Stimulated activated CD8-positive, alpha-beta memory T cell treated with anti-CD3 and anti-CD28 coated beads, Interleukin-7, amount 100 ng/mL, for 1 hour (primary cell): ENCODE data around the gene ATP10D.

Experiments used
- DNase-seq, 2 donors: peaks; one replicate each; pipeline ENCODE4 v3.0.0-alpha.2; 2020; ENCODE audit warnings: low read depth in 2 of 2

The ATP10D gene

DNA sequence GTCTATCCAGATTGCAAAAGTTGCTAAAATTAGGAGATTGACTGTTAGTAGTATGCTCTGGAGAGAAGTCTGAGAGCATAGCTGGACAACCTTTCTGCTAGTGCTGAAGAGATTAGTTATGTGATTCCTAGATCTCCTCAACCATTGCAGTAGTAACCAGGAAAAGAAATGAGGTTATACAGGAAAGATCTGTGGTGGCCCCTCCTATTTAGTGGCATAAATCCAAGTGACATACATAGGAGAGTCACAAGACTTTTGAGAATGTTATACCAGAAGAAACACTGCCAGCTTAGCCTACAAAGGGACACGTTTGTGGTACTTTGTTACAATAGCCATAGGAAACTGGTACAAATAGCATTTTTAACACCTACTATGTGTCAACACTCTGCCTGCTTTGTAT lies 105.2 kb downstream of the ATP10D start:
- DNase-seq: no peak

DNA sequence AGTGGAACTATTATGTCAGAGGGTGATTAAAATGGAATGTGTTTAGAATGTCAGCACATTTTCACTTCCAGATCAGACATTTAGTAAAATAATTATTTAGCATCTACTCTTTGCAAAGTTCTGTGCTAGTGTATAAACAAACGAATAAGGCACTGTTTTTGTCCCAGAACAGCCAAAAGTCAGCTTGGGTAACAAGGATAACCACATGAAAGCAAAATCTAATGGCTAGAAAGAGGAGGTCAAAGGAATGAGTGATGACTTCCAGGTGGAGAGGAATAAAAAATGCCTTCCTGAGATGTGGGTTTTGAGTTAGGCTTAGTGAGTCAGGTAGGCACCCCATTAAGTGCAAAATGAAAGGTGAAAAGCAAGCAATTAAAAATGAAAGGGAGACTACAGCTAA lies 112.6 kb downstream of the ATP10D start:
- no peak for DNase-seq

- DNase-seq: no peak
Measured at GRCh38 chr4:47598320-47598719, 113.2 kb downstream of the ATP10D start.

DNA sequence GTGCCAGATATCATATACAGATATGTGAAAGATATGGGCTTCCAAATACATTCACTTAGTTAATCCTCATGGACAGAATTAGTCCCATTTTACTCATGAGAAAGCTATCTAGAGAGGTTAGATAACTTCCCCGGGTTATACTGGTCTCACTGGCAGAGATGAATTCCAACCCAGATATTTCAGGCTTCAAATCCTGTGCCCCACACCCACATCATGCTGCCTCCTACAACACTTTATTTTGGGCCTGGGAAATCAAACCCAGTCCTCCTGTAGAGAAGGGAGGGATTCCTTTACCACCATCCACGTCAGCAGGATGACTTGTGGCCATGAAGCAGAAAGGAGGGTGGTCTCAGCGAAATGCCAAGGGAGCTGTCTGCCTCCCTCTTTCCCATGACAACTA lies 113.8 kb downstream of the ATP10D start:
- no peak for DNase-seq

GRCh38 chr4:47606482-47606881 lies 121.4 kb downstream of the ATP10D start:
- DNase-seq: no peak

GRCh38 chr4:47612116-47613023 lies 127.3 kb downstream of the ATP10D start:
- DNase-seq: no peak

DNA sequence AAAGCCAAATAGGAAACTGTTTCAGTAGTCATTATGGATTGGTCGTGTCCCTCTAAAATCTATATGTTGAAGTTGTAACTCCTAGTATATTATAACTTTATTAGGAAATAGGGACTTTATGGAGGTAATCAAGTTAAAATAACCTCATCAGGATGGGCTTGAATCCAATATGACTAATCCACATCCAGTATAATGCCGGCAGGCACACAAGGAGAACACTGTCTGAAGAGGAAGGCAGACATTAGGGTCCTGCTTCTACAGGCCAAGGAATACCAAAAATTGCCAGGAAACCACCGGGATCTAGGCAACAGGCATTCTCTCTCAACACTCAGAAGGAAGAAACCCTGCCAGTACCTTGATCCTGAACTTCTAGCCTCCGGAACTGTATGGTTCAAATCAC lies 130.3 kb downstream of the ATP10D start:
- no peak for DNase-seq

GRCh38 chr4:47617607-47618006 lies 132.5 kb downstream of the ATP10D start:
- no peak for DNase-seq

DNA sequence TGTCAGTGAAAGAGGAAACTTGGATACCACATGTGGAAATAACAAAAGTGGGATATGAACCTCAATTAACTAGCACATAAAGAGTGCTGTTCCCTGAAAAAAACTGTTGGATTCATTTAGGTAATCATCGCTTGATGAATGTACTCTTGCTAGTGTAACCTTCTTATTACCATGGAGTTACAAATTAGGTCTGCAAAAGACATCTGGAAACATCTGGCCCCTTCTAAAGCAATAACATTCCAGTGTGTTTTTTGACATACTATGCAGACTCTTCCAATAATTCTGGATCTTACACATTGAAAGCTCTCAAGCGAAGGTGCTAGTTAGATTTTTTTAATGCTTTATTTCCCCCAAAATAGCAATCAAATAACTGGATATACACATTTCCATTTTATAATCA lies 134.6 kb downstream of the ATP10D start:
- no peak for DNase-seq

DNA sequence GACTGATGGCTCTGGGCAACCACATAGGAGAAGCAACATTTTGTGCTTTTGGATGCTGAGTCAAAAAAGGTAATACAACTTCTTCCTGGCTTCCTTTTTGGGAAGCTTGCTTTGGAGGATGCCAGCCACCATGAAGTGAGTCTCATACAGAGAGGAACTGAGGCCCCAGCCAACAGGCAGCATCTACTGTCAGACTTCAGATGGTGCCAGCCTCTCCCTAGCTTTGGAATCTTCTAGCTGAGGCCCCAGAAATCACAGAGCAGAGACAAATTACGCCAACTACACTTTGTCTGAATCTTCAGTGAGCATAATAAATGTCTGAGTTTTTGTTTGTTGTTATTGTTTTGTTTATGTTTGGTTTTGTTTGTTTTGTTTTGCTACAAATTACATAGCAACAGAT lies 136.1 kb downstream of the ATP10D start:
- DNase-seq: no peak

GRCh38 chr4:47624031-47624441 lies 139.0 kb downstream of the ATP10D start:
- no peak for DNase-seq

DNA sequence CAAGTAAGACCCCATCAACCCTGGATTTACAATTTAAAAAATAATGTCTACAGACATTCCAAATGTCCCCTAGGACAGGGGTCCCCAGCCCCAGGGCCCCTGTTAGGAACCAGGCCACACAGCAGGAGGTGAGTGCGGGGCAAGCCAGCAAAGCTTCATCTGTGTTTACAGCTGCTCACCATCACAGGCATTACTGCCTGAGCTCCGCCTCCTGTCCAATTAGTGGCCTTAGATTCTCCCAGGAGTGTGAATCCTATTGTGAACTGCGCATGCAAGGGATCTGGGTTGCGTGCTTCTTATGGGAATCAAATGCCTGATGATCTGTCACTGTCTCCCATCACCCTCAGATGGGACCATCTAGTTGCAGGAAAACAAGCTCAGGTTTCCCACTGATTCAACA lies 146.1 kb downstream of the ATP10D start:
- no peak for DNase-seq

GRCh38 chr4:47639531-47639930 lies 154.5 kb downstream of the ATP10D start:
- no peak for DNase-seq

DNA sequence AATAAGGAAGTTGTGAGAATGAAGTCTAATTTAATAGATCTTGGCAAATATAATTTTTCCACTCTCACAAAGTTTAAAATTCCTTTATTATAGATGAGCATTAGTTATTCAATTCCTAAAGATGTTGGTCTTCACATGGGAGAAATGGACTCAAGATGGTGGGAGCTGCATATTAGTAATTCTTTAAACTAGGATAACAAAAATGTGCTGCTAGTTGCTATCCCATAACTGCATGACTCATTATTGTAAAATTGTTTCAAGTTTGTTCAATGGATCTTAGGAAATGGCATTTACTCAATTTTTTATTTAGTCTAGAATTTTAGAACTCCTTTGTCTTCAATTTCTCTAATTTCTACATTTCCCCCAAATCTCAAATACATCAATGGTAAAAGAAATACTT lies 155.8 kb downstream of the ATP10D start:
- DNase-seq: no peak

DNA sequence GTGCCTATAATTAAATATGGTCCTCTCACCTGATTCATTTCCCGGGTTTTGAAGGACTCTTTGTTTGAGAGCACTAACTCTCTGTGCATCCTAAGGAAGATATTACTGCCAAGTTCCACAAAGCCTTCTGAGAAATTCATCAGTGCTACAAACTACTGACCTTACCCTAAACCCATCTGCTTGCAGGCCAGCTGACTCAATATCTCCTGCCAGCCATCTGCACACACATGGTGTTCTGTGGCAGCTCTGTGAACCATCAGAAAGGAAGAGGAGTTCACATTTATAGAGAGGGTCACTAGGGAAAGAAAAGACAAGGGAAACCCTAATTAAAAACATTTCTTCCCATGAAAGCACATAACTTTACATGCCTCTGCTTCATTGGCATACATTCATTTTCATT lies 156.7 kb downstream of the ATP10D start:
- no peak for DNase-seq

- DNase-seq: no peak
Measured at GRCh38 chr4:47642191-47642830, 157.2 kb downstream of the ATP10D start.
